Keratinocyte (primary cell): ENCODE measurements around the gene TP63.

Source experiments
- EZH2 ChIP-seq: IDR thresholded peaks from one replicate; pipeline ENCODE4 v1.6.1; 2012; ENCODE audit warnings: inconsistent platforms, mild to moderate bottlenecking, low read length, moderate library complexity
- TF ChIP-seq, protein P1 (sequence below), 3 experiments: IDR thresholded peaks in 1 of 3; conservative IDR thresholded peaks in 1 of 3; optimal IDR thresholded peaks in 1 of 3; 2 replicates in 2 of 3; 3 replicates in 1 of 3; pipeline versions ENCODE3 to v1.5.1; 2011; ENCODE audit warnings: low read length in 3 of 3, mild to moderate bottlenecking in 3 of 3, moderate library complexity in 2 of 3, control low read depth in 1 of 3, inconsistent platforms in 1 of 3; ENCODE audit not compliant: insufficient read depth in 2 of 3; ENCODE audit errors: extremely low read depth in 1 of 3

DNA sequence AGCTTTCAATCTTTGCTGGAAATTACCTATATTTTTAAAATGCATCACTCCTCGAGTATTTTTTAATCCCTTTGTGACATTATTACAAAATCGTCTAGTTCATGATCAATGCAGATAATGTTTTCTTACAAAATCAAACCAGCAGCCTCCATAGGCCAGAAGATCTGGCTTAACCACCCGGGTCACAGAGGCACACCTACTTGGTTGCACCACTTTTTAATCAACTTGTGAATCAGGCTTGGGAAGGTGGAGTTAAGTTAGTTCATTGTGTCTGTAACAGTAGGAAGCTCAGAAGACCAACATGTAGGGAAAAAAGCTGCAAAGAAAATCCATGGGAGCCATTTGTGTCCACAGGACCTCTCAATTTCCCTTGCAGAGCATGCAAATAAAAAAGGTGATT, 148.0 kb downstream of the TP63 start:
- TF ChIP-seq EZH2, result no peak
- TF ChIP-seq, protein P1, sequence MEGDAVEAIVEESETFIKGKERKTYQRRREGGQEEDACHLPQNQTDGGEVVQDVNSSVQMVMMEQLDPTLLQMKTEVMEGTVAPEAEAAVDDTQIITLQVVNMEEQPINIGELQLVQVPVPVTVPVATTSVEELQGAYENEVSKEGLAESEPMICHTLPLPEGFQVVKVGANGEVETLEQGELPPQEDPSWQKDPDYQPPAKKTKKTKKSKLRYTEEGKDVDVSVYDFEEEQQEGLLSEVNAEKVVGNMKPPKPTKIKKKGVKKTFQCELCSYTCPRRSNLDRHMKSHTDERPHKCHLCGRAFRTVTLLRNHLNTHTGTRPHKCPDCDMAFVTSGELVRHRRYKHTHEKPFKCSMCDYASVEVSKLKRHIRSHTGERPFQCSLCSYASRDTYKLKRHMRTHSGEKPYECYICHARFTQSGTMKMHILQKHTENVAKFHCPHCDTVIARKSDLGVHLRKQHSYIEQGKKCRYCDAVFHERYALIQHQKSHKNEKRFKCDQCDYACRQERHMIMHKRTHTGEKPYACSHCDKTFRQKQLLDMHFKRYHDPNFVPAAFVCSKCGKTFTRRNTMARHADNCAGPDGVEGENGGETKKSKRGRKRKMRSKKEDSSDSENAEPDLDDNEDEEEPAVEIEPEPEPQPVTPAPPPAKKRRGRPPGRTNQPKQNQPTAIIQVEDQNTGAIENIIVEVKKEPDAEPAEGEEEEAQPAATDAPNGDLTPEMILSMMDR (optimal IDR thresholded peaks at IDR 0.05 in 1 of 3, IDR thresholded peaks at IDR 0.05 in 1 of 3, conservative IDR thresholded peaks at IDR 0.05 in 1 of 3; ENCODE audit: extremely low read depth in 1 of 3, insufficient read depth in 2 of 3, low read length in 3 of 3), result no peak
